Karpas-422 (cell line): ENCODE data around the gene IQGAP3. TPM values are rescaled to one million over a fixed set of nuclear protein-coding genes. Genes with fewer than 3 reads are reported as not detected.

Source experiments
- DNase-seq: peaks from one replicate; pipeline ENCODE4 v3.0.0-alpha.2; 2015
- H2AFZ ChIP-seq: fragments of 200-600 bp; sonication (generic); 2 replicates; pipeline ENCODE4 v1.6.1; 2014; ENCODE audit warnings: antibody characterized with exemption, low read length, mixed read lengths
- H3K27ac ChIP-seq: fragments of 200-600 bp; sonication (generic); 2 replicates; pipeline ENCODE4 v1.5.1; 2014; ENCODE audit warnings: mild to moderate bottlenecking, low read length, moderate library complexity
- H3K27me3 ChIP-seq: fragments of 200-600 bp; sonication (generic); 2 replicates; pipeline ENCODE4 v1.6.1; 2014; ENCODE audit warnings: low read length, mixed read lengths
- H3K36me3 ChIP-seq: fragments of 200-600 bp; sonication (generic); 2 replicates; pipeline ENCODE4 v1.6.1; 2014; ENCODE audit warnings: low read length, mixed read lengths; ENCODE audit not compliant: insufficient read depth
- H3K4me1 ChIP-seq: fragments of 200-600 bp; sonication (generic); 2 replicates; pipeline ENCODE4 v1.6.1; 2014; ENCODE audit warnings: mild to moderate bottlenecking, low read length, mixed read lengths
- H3K4me2 ChIP-seq: fragments of 200-600 bp; sonication (generic); 2 replicates; pipeline ENCODE4 v1.6.1; 2014; ENCODE audit warnings: low read length, low read depth, mild to moderate bottlenecking; ENCODE audit not compliant: poor library complexity, severe bottlenecking
- H3K4me3 ChIP-seq: fragments of 200-600 bp; sonication (generic); 2 replicates; pipeline ENCODE4 v1.5.1; 2014; ENCODE audit warnings: mild to moderate bottlenecking, antibody characterized with exemption, low read length, mixed read lengths
- H3K79me2 ChIP-seq: fragments of 200-600 bp; sonication (generic); 2 replicates; pipeline ENCODE4 v1.6.1; 2014; ENCODE audit warnings: mild to moderate bottlenecking, low read length, mixed read lengths
- H3K9ac ChIP-seq: fragments of 200-600 bp; sonication (generic); 2 replicates; pipeline ENCODE4 v1.6.0; 2014; ENCODE audit warnings: low read length
- H3K9me2 ChIP-seq: fragments of 200-600 bp; sonication (generic), shearing (Covaris generic); replicated peaks from 2 replicates; pipeline ENCODE4 v1.6.0; 2014; ENCODE audit warnings: mild to moderate bottlenecking, low read length, moderate library complexity; ENCODE audit not compliant: insufficient read depth
- H3K9me3 ChIP-seq: fragments of 300-700, 200-600 bp; sonication (generic); 2 replicates; pipeline ENCODE4 v1.6.1; 2014; ENCODE audit warnings: low read length, mixed read lengths
- H4K20me1 ChIP-seq: fragments of 200-600 bp; sonication (generic); 2 replicates; pipeline ENCODE4 v1.6.1; 2014; ENCODE audit warnings: mild to moderate bottlenecking, antibody characterized with exemption, low read length, low read depth; ENCODE audit not compliant: insufficient read depth
- total RNA-seq: library from RNA; depleted of rRNA; stranded (reverse); fragments of >200 nt; shearing (Covaris generic); gene quantifications from 2 replicates; pipeline ENCODE4 v1.2.3, GENCODE V29; 2014; ENCODE audit warnings: low replicate concordance

IQGAP3 gene
- total RNA-seq, 1 experiment from 2014 or later = 0.75 TPM

- DNase-seq = peak; percentile 91
- peak overlapping the region; percentile 60 for H3K4me3 ChIP-seq
- no peaks in the 10 kb centered on the region for H3K9me2 ChIP-seq
- no peaks in the 10 kb centered on the region for H3K36me3 ChIP-seq
- peak overlapping the region; percentile 99 for H3K27ac ChIP-seq
- peaks cover 87% of the 10 kb centered on the region for H3K79me2 ChIP-seq
- peaks cover 12% of the 10 kb centered on the region; the same call in 1 of the 2 replicates for H4K20me1 ChIP-seq
- H3K9ac ChIP-seq = peak overlapping the region; percentile 80
- H3K9me3 ChIP-seq = no peaks in the 10 kb centered on the region
- no peak overlapping the region for H2AFZ ChIP-seq
- H3K4me1 ChIP-seq = peaks cover 100% of the 10 kb centered on the region
- no peaks in the 10 kb centered on the region for H3K27me3 ChIP-seq
- peak overlapping the region; percentile 79 for H3K4me2 ChIP-seq
Measured at GRCh38 chr1:156491151-156491949, 81.0 kb downstream of the IQGAP3 start.

- Histone ChIP-seq H3K9ac (peak overlapping the region; percentile 80), H3K79me2 (peaks cover 86% of the 10 kb centered on the region)
Measured at GRCh38 chr1:156490401-156491032, 81.8 kb downstream of the IQGAP3 start.

GRCh38 chr1:156489935-156490293, 82.5 kb downstream of the IQGAP3 start:
- Histone ChIP-seq H2AFZ (no peak overlapping the region), H3K27me3 (no peaks in the 10 kb centered on the region), H3K79me2 (peaks cover 85% of the 10 kb centered on the region), H3K4me3 (peak overlapping the region; percentile 60), H3K27ac (peak overlapping the region; percentile 99), H3K4me2 (peak overlapping the region; percentile 79), H3K36me3 (no peaks in the 10 kb centered on the region), H3K9ac (peak overlapping the region; percentile 80), H4K20me1 (peaks cover 15% of the 10 kb centered on the region; the same call in 1 of the 2 replicates), H3K4me1 (peaks cover 94% of the 10 kb centered on the region), H3K9me2 (no peaks in the 10 kb centered on the region), H3K9me3 (no peaks in the 10 kb centered on the region)
- peak; percentile 52 for DNase-seq

More at GRCh38 chr1:156490401-156491032, 81.8 kb downstream of the IQGAP3 start:
- H3K9me3 ChIP-seq = no peaks in the 10 kb centered on the region
- H3K4me2 ChIP-seq = peak overlapping the region; percentile 79
- peak overlapping the region; percentile 99 for H3K27ac ChIP-seq
- DNase-seq = peak; percentile 70
- no peak overlapping the region for H2AFZ ChIP-seq
- no peaks in the 10 kb centered on the region for H3K27me3 ChIP-seq
- H4K20me1 ChIP-seq = peaks cover 15% of the 10 kb centered on the region; the same call in 1 of the 2 replicates
- peaks cover 96% of the 10 kb centered on the region for H3K4me1 ChIP-seq
- H3K36me3 ChIP-seq = no peaks in the 10 kb centered on the region
- peak overlapping the region; percentile 60 for H3K4me3 ChIP-seq
- no peaks in the 10 kb centered on the region for H3K9me2 ChIP-seq

- Histone ChIP-seq H3K27ac (peak overlapping the region; percentile 99), H3K4me1 (peaks cover 94% of the 10 kb centered on the region), H3K79me2 (peaks cover 85% of the 10 kb centered on the region), H3K27me3 (no peaks in the 10 kb centered on the region), H3K36me3 (no peaks in the 10 kb centered on the region), H3K9me2 (no peaks in the 10 kb centered on the region), H3K9me3 (no peaks in the 10 kb centered on the region), H3K9ac (peak overlapping the region; percentile 80), H4K20me1 (peaks cover 15% of the 10 kb centered on the region; the same call in 1 of the 2 replicates), H3K4me2 (peak overlapping the region; percentile 79), H3K4me3 (peak overlapping the region; percentile 60), H2AFZ (no peak overlapping the region)
- peak; percentile 68 for DNase-seq
Measured at GRCh38 chr1:156489166-156489934, 83.0 kb downstream of the IQGAP3 start.

- H3K4me3 ChIP-seq = peak overlapping the region; percentile 60; the same call in 1 of the 2 replicates
- H3K9ac ChIP-seq = peak overlapping the region; percentile 80
- DNase-seq = no peak
Measured at GRCh38 chr1:156488566-156489165, 83.7 kb downstream of the IQGAP3 start.

GRCh38 chr1:156487862-156488261, 84.5 kb downstream of the IQGAP3 start:
- Histone ChIP-seq H3K27ac (peak overlapping the region; percentile 99), H3K4me3 (no peak overlapping the region), H3K4me1 (peaks cover 94% of the 10 kb centered on the region), H3K9me2 (no peaks in the 10 kb centered on the region), H3K9me3 (no peaks in the 10 kb centered on the region), H3K36me3 (no peaks in the 10 kb centered on the region), H3K27me3 (no peaks in the 10 kb centered on the region), H3K4me2 (peak overlapping the region; percentile 6), H3K9ac (peak overlapping the region; percentile 80; the same call in 1 of the 2 replicates), H2AFZ (no peak overlapping the region), H3K79me2 (peaks cover 84% of the 10 kb centered on the region), H4K20me1 (peaks cover 19% of the 10 kb centered on the region; the same call in 1 of the 2 replicates)
- no peak for DNase-seq

More at GRCh38 chr1:156488566-156489165, 83.7 kb downstream of the IQGAP3 start:
- Histone ChIP-seq H3K27ac (peak overlapping the region; percentile 99), H2AFZ (no peak overlapping the region), H3K9me2 (no peaks in the 10 kb centered on the region), H3K4me2 (peak overlapping the region; percentile 79), H3K36me3 (no peaks in the 10 kb centered on the region), H3K27me3 (no peaks in the 10 kb centered on the region), H4K20me1 (peaks cover 16% of the 10 kb centered on the region; the same call in 1 of the 2 replicates), H3K79me2 (peaks cover 85% of the 10 kb centered on the region), H3K4me1 (peaks cover 94% of the 10 kb centered on the region), H3K9me3 (no peaks in the 10 kb centered on the region)

GRCh38 chr1:156486421-156487344, 85.7 kb downstream of the IQGAP3 start:
- DNase-seq = no peak
- no peak overlapping the region for H2AFZ ChIP-seq
- no peak overlapping the region for H3K9ac ChIP-seq
- no peak overlapping the region for H3K4me3 ChIP-seq
- peaks cover 94% of the 10 kb centered on the region for H3K4me1 ChIP-seq
- no peaks in the 10 kb centered on the region for H3K27me3 ChIP-seq
- peaks cover 81% of the 10 kb centered on the region for H3K79me2 ChIP-seq
- no peaks in the 10 kb centered on the region for H3K9me3 ChIP-seq
- no peaks in the 10 kb centered on the region for H3K36me3 ChIP-seq
- H4K20me1 ChIP-seq = peaks cover 19% of the 10 kb centered on the region; the same call in 1 of the 2 replicates
- no peaks in the 10 kb centered on the region for H3K9me2 ChIP-seq
- peak overlapping the region; percentile 99 for H3K27ac ChIP-seq
- no peak overlapping the region for H3K4me2 ChIP-seq
